HL-60 (cell line): ENCODE data around the gene SH3BP1.

Source experiments
- POLR2AphosphoS5 ChIP-seq: IDR thresholded peaks from 2 replicates; pipeline ENCODE4 v1.6.1; 2012; ENCODE audit warnings: low read depth
- TF ChIP-seq, protein P1 (sequence below): IDR thresholded peaks from one replicate; pipeline ENCODE4 v1.5.1; 2011; ENCODE audit warnings: low read length, control low read depth, inconsistent platforms; ENCODE audit not compliant: insufficient read depth

DNA sequence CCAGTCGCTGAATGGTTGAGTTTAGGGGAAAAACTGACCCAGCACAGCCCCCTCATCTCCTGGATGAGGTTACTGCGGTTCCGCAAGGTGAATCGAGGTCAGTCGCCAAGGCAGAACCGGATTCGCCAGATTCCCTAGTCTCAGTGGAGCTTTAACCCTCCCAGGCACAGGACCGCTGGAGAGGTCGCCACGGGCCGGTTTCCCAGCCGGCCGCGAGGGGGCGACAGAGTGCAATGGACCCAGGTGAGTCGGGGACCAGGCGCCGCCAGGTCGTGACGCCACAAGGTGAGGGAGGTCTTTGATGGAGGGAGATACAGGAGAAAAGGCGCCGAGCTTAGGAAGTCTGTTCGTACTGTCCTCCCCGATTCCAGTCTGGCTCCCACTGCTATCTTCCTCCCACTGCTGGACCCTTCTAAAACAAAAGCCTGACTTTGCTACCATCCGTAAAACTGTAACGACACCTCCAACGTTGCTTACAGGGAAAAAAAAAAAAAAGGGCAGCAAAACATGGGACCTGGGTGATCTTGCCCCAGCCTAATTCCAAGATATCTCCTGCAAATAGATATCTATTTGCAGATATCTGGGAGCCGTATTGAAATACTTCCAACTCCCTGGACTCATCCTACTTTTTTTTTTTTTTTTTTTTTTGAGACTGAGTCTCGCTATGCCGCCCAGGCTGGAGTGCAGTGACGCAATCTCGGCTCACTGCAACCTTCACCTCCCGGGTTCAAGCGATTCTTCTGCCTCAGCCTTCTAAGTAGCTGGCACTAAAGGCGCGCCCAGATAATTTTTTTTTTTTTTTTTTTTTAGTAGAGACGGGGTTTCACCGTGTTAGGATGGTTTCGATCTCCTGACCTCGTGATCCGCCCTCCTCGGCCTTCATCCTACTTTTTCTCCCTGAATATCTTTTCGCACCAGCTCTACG is 32.2 kb upstream of the SH3BP1 start:
- TF ChIP-seq, protein P1, sequence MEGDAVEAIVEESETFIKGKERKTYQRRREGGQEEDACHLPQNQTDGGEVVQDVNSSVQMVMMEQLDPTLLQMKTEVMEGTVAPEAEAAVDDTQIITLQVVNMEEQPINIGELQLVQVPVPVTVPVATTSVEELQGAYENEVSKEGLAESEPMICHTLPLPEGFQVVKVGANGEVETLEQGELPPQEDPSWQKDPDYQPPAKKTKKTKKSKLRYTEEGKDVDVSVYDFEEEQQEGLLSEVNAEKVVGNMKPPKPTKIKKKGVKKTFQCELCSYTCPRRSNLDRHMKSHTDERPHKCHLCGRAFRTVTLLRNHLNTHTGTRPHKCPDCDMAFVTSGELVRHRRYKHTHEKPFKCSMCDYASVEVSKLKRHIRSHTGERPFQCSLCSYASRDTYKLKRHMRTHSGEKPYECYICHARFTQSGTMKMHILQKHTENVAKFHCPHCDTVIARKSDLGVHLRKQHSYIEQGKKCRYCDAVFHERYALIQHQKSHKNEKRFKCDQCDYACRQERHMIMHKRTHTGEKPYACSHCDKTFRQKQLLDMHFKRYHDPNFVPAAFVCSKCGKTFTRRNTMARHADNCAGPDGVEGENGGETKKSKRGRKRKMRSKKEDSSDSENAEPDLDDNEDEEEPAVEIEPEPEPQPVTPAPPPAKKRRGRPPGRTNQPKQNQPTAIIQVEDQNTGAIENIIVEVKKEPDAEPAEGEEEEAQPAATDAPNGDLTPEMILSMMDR: peak; percentile 95
- no peak for TF ChIP-seq POLR2AphosphoS5
